CD4-positive, alpha-beta T cell treated with Interleukin-6 at 100 ng/mL for 8 hours (primary cell): ENCODE results near the gene IFT122.
"Not testable (repeated sequence)": the region's sequence is repeated elsewhere in the genome, so short reads cannot be mapped to it uniquely, and the experiment has no call there.

Source experiments
- DNase-seq: peaks from one replicate; pipeline ENCODE4 v3.0.0-alpha.2; 2020; ENCODE audit warnings: mixed read lengths, low spot score

Gene IFT122

GRCh38 chr3:129498603-129499488 lies 58.8 kb downstream of the IFT122 start:
- not testable (repeated sequence) for DNase-seq

DNA sequence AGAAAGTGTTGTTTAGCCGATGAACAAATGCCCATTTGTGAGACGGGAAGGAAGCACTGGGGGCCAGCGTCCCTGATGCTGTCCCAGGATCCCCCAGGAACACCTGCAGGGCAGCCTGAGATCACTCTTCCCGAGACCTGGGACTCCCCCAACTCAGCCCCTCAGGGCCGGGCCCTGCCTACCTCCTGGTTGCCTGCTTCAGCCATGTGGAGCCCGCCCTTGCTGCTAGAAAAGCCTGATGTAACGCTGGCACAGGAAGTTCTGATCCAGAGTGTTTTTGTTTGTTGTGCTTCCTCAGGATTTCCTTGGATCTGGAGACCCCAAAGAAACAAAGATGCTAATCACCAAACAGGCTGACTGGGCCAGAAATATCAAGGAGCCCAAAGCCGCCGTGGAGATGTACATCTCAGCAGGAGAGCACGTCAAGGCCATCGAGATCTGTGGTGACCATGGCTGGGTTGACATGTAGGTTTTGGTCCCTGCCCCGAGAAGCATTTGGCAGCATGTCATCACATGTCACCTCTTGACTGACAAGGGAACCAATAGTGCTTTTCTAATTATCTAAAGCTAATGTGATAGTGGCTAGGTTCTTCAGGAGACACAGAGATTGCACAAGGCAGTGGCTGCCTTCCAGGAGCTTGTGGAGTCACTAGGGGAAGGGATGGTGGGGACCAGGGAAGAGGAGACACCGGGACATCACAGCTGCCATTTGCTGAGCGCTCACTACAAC lies 59.7 kb downstream of the IFT122 start:
- DNase-seq, result not testable (repeated sequence)

GRCh38 chr3:129500334-129500658 lies 60.3 kb downstream of the IFT122 start:
- no peak for DNase-seq

GRCh38 chr3:129501630-129502029 lies 61.6 kb downstream of the IFT122 start:
- DNase-seq, result no peak

GRCh38 chr3:129502641-129503408 lies 62.8 kb downstream of the IFT122 start:
- DNase-seq, result no peak

GRCh38 chr3:129503471-129504291 lies 63.7 kb downstream of the IFT122 start:
- no peak for DNase-seq

- DNase-seq, result no peak
Measured at GRCh38 chr3:129504471-129505100, 64.6 kb downstream of the IFT122 start.

- no peak for DNase-seq
Measured at GRCh38 chr3:129505341-129505740, 65.3 kb downstream of the IFT122 start.

DNA sequence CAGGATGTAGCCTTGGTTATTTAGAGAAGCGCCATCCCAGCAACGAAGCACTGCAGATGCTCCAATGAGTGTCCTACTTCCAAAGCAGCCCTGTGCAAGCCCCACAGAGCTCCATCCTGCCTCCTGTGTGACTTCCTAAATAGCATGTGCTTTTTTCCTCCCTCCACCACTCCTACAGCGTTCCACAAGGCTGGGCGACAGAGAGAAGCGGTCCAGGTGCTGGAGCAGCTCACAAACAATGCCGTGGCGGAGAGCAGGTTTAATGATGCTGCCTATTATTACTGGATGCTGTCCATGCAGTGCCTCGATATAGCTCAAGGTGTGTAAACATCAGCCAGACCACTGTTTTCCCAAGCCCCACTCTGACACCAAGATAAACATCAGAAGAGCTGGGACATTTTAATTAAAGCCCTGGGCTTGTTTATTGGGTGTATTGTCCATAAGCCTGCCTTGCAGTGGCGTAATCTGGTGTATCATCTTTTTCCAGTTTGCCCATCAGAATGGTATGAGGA lies 66.3 kb downstream of the IFT122 start:
- DNase-seq, result no peak

DNA sequence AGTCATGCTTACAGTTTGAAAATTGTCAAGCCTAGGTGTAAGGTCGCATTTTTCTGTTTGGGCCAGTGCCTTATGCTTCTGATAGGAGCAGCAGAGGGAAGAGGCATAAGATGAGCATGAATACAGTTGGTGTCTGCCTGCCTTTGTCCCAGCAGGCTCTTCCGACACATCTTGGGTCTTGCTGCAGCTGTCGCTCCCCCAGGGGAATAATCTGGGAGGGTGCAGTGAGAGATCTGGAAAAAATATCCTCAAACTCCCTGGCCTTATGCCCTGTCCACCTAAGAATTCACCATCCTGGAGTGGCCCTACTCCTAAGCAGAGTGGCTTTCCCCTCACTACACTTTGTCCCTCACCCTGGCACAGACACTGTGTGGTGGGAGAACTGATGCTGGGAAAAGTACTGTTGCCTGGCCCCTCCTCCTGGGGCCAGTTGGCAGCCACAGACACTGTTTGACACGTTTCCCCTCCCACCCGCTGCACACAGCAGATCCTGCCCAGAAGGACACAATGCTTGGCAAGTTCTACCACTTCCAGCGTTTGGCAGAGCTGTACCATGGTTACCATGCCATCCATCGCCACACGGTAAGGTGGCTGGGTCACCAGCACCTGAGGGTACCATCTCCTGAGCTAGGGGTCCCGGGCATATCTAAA lies 67.3 kb downstream of the IFT122 start:
- no peak for DNase-seq

GRCh38 chr3:129512595-129512994 lies 72.6 kb downstream of the IFT122 start:
- DNase-seq, result no peak

DNA sequence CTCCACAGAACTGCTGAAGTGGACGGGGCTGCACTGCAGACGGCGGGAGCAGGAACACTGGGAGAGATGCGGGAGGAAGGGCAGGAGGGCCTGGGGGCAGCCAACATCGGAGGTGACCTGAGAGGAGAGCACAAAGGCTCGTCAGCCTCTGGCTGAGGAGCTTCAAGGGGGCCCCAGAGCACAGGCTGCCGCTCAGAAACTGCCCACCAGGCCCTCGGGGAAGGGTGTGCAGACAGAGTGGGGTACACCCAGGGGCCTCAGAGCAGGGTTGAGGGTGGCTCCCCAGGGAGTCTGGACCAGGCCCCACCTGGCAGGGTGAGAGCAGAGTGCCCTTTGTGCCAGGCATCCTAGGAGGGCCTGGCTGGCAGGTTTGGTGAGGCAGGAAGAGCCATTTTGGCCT lies 73.7 kb downstream of the IFT122 start:
- DNase-seq, result no peak

- no peak for DNase-seq
Measured at GRCh38 chr3:129514110-129514509, 74.1 kb downstream of the IFT122 start.

DNA sequence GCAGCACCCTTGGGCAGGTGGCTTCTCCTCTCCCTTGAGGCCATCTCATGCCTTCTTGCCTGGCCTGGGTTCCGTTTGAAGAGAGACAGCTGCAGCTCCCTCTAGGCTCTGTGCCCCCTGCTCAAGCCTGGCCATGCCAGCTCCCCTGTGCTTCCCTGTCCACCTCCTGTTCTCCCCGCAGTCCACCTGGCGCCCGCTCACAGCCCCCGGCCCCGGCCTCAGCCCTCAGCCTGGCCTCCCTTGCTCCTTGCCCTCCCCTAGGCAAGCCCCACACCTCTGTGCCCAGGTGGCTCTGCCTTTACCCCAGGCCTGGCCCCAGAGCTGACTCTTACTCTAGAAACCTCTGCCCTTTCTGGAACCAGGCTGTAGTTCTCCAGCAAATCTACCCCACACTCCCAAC lies 74.5 kb downstream of the IFT122 start:
- no peak for DNase-seq

DNA sequence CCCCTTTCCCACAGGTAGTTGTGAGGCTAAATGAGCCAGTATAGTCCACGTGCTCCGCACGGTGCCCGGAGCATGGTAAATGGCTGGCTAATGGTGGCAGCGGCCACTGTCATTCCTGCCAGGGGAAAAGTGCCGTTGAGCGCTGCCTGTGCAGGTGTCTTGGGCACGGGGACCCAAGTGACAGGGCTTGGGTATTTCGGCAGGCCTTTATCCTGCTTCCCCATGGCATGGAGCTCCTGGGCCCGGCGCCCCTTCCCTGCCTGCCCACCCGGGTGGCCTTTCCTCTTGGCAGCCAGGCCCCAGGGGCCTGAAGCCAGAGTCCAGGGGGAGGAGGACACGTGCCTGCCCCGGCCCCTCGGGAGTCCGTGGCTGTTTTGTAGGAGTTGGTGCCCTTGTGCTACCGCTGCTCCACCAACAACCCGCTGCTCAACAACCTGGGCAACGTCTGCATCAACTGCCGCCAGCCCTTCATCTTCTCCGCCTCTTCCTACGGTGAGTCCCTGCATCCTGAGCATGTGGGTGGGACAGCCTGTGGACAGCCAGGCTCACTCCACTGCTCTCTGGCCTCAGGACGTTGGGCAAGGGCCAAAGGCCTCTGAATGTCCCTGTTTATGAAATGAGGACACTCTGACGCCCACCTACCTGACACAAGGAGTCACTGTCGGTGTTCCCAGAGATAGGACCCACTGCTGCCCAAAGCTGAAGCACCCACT lies 75.2 kb downstream of the IFT122 start:
- DNase-seq, result not testable (repeated sequence)

DNA sequence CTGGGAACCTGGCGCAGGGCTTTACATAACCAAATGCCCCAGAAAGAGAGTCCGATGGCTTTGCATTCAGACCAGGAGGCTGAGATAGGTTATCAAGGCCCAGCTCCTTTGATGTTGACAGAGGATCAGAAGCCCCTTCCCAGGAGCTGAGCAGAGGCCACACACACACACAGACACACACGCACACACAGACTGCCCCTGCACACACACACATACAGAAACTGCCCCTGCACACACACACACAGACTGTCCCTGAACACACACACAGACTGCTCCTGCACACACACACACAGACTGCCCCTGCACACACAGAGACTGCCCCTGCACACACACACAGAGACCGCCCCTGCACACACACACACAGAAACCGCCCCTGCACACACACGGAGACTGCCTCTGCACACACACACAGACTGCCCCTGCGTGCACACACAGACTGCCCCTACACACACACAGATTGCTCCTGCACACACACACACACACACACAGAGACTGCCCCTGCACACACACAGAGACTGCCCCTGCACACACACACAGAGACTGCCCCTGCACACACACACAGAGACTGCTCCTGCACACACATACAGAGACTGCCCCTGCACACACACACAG lies 75.9 kb downstream of the IFT122 start:
- DNase-seq, result not testable (repeated sequence)

GRCh38 chr3:129517516-129517915 lies 77.5 kb downstream of the IFT122 start:
- DNase-seq, result no peak

GRCh38 chr3:129518038-129518561 lies 78.1 kb downstream of the IFT122 start:
- DNase-seq, result no peak

- no peak for DNase-seq
Measured at GRCh38 chr3:129518581-129518980, 78.6 kb downstream of the IFT122 start.
